DMS153 treated with DMSO at 0.1 percent for 48 hours (cell line): ENCODE results near the gene RRAS.

Experiments used
- DNase-seq: peaks from one replicate; lab custom pipeline; 2025; ENCODE audit not compliant: unreplicated experiment; lab: John Stamatoyannopoulos, UW

RRAS gene

DNA sequence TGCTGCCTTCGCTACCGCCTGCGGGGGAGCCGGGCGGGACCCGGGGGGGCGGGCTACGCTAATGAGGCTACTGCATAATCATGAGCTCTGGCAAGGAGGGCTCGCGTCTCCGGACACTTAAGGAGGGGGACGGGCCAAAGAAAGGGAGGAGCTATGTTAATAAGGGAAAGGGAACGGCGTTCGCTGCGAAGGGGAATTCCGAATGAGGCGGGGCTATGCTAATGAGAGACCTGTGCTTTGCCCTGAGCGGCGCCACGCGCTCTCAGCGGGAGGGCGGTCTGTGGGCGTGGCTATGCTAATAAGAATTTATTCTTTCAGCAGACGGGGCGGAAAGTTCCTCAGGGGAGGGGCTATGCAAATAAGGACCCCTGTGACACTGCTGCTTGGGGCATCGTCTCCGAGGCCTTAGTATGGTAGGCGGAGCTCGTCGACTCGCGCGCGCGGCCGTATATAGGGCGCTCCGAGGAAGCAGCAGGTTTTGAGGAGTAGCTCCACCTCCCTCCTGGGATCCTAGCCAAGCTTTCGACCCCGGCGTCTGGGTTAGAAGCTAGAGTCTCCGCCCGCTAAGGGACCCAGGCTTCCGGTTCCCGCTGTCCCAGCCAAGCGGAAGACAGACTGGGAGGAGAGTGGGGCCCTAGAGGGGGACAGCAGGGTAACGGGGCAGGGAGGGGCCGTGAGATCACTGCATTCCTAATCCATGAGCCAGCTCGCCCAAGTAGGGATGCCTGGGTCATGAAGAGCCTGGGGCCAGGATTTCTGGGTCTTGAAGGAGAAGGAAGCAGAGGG, at the start of gene RRAS:
TSS of gene RRAS (minus strand) at position 31 of the 786 bp plus-strand sequence. CDS start 45 bp downstream, outside the sequence.
- DNase-seq: peak; percentile 100

DNA sequence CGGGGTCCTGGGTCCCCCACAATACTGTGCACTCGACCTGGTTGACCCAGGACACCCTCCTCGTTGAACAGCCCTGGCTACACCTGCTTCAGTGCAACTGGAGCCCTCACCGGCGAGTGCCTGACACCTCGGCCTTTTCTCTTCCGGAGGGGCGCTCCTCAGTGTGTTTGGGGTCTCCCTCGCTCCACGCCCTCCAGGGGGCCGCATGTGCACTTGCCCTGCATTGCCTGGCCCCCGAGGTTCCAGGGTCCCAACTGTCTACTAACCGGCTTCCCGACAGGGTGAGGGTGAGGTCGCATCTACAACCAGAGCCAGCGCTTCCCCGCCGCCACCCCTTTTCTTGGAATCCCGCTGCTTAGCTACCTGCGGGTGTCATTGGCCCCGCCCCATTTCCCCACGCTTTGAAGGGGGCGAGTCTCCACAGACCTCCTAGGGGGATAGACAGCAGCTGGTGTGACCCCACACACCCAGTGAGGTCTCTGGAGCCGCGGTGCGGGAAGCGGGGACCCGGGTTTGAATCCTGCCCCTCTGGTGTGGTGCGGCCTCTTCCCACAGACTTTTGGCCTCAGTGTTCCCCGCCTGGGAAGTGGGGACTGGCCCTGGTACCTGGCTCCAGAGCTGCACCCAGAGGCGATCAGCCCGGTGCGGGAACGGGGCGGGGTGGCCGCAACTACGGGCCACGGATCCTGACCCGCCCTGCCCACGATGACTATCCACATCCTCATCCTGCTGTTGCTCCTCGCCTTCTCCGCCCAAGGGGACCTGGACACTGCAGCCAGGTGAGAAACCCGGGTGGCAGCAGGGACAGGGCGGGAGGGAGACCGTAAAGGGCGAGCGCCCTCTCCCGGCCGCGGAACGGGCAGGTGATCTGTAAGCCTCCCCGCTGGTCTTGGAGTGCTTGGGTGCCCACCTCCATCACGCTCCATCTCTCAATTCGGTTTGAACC, 49.5 kb upstream of the RRAS start, which contains the start of gene ADM5:
TSS of gene ADM5 (plus strand) at position 462 of the 946 bp plus-strand sequence. CDS start at position 706, 244 bp downstream.
- DNase-seq: no peak

DNA sequence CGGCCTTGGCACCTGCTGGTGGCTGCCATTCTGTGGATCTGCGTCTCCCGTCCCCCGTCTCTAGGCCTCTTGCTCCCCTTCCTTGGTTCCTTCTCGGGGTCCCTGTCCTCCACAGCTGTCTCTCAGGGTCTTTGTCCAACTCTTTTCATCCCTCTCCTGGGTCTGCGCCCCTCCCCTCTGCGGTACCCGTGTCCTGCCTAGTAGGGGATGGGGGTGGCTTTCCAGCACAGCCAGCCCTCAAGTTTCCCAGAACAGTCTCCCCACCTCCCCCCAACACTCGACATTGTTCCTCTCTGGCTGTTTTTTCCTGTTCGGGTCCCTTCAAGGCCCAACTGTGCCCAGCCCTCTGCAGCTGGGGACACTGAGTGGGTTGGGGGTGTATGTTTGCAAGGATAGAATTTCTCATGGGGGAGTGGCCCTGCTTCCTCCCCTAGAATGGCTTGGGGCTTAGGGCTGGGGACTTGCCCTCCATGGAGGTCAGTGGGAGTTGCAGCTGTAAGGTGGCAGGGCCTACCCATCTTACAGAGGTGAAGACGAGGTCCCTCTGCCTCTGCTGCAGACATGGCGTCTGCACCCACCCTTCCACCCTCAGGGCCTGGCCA, 48.7 kb upstream of the RRAS start:
- no peak for DNase-seq

DNA sequence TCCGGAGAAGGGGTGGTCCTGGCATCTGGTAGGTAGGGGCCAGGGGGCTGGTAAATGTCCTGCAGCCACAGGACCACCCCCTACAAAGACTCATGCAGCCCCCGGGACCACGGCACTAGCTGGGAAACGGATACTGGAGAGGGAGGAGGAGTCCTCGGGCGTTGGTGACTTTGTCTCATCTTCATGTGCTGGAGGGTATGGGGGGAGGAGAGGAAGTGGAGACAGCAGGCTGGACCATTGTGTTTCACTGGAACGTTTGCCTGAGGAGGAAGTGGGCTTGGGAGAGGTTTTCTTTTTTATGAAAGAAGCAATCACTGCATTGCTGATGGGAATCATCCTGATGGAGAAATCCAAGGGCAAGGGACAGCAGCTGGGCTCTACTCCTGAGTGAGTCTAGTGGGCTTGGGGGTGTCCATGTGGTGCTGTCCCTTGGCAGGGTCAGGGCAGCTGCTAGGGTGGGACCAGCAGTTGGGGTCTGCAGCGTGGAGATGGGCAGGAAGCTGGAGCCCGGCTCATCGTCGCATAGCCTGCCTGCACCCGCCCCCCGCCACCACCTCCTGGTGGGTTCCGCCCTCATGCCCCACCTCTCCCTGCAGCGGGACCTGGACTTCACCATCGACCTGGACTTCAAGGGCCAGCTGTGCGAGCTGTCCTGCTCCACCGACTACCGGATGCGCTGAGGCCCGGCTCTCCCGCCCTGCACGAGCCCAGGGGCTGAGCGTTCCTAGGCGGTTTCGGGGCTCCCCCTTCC, 47.8 kb upstream of the RRAS start:
- DNase-seq: no peak

DNA sequence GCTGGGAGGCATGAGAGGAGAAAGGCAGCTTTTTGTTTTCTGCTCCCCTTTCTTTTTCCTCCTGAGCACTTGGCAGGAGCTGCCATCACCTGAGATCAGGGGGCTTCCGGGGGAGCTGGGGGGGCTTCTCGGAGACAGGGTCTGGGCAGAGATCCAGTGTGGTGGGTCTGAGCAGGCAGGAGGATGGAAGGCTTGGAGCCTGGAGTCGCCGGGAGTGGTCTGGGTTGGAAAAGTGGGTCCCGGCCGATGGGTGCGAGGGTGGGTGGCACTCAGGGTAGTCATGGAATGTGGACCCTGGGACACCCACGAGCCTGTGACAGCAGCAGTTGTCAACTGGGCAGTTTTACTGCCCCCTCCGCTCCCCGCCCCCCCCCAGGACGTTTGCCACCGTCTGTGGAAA, 47.2 kb upstream of the RRAS start:
- DNase-seq: no peak

DNA sequence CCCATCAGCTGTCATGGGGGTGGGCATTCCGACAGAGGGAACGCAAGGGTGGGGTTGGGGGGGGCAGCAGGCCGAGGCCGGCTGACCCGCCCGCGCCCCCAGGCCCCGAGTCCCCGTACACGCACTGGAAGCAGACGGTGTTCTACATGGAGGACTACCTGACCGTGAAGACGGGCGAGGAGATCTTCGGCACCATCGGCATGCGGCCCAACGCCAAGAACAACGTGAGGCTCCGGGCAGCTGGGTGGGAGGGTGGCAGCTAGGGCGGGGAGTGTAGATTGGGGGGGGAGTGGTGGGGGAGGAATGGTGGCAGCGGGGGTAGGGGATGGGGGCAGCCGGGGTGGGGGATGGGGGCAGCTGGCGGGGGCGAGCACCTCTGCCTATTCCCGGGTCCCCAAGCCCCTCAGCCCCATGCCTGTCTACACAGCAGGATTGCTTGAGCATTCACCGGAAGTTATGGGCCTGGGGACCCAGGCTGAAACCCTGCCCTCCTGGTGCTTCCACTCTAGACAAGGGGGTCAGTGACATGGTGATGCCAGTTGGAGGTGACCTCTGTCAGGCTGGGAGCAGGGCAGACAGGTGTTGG, 46.7 kb upstream of the RRAS start:
- no peak for DNase-seq

DNA sequence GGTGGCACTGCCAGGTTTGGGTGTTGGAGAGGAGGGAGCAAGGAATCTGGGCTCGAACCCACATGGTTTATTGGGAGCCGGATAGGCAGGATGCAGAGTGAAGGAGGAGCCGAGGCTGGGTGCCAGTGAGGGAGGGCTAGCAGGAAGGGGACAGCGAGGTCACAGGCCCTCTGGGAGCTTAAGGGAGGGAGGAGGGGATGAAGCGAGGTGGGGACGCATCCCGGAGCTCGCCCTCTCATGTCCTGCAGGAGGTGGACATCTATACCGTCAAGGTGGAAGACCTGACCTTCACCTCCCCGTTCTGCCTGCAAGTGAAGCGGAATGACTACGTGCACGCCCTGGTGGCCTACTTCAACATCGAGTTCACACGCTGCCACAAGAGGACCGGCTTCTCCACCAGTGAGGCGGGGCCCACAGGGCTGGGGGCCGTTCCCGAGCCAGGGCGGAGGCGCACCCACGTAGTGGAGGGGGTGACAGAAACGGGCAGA, 45.9 kb upstream of the RRAS start:
- DNase-seq: no peak

DNA sequence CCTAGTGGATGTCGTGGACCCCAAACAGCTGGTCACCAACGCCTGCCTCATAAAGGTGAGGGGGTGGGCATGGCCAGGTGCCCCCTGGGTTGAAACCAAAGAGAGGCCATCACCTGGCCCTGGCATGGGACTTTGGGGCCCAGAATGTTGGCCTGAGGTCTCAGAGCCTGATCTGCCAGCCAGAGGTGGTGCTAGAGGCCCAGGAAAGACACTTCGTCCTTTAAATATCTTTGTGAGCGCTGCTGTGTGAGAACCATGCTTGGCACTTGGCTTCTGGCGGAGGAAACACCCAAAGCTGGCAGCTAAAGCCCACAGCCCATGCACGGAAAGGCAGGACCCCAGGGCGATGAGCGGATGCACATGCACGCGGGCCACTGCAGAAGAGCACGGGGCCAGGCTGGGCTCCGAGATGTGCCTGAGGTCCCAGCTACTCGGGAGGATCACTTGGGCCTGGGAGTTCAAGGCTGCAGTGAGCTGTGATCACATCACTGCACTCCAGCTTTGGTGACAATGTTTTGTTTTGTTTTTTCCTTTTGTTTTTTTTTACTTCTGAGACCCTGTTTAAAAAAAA, 45.1 kb upstream of the RRAS start:
- DNase-seq: no peak

DNA sequence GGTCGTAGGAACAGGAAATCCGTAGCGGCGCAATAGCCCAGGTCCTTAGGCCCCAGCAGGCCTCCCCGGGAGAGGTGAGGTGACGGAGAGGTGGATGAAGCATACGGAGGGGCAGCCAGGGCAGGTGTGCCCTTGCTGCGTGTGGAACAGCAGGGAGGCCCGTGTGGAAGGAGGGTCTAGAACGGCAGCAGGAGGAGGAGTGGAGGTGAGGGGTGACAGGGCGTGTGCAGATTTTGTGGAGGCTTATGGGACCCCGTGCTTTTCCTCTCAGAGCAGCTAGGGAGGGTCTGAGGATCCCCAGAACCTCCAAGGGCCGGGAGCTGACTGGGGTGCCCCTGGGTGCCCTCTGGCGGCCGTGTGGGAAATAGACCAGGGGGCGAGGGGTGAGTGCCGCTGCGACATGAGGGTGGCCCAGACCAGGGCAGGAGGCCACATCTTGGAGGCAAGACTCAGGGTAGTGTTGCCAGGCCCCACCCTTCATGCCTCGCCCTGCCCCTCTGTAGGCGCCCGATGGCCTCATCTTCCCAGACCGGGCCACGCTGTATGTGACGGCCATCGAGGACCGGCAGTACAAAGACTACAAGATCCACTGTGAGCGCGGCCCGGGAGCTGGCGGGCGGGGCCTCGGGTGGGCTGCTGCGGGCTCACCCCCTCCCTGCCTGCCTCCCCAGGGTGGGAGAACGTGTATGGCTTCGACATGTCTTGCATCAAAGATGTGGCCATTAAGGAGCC, 44.5 kb upstream of the RRAS start:
- no peak for DNase-seq

DNA sequence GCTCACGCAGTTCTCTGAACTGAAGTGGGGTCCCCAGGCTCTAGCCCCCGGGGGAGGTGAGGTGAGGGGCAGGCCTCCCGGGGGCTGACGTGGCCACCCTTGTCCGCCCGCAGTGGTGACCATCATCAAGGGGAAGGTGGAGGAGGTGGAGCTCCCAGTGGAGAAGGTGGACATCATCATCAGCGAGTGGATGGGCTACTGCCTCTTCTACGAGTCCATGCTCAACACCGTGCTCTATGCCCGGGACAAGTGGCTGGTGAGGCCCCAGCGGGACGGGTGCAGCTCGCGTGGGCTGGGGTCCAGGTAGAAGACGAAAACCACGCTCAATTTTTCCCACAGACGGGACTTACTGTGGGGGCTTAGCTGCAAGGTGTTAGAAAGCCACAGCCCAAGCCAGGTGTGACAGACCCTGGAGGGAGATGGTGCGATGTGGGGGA, 43.9 kb upstream of the RRAS start:
- no peak for DNase-seq

DNA sequence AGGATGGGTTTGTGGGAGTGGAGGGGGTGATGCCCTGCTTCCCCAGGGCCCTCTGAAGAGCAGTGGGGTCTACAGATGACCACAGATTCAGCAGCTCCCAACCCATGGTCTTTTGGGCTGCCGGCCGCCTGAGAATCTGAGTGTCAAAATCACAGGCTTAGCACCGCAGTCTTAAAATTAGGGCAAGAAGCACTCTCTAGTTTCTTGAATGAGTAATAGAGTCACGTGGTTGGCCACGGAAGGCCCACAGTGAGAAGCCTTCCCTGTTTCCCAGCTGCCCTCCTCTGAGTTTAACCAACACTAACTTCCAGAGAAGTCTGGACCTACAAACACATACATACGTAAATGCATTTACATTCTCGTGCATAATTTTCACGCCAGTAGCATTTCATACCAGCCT, 42.3 kb upstream of the RRAS start:
- no peak for DNase-seq

DNA sequence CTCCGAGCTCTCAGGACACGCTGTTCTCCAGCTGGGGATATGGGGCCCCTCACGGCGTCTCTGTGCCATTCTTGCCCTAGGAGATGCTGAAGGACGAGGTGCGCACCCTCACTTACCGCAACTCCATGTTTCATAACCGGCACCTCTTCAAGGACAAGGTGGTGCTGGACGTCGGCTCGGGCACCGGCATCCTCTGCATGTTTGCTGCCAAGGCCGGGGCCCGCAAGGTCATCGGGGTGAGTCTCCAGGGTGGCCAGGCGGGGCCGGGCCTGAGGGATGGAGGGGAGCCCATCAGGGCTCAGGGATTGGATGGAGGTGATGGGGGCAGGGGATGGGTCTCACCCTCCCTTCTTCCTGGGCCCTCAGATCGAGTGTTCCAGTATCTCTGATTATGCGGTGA, 41.9 kb upstream of the RRAS start:
- DNase-seq: no peak

DNA sequence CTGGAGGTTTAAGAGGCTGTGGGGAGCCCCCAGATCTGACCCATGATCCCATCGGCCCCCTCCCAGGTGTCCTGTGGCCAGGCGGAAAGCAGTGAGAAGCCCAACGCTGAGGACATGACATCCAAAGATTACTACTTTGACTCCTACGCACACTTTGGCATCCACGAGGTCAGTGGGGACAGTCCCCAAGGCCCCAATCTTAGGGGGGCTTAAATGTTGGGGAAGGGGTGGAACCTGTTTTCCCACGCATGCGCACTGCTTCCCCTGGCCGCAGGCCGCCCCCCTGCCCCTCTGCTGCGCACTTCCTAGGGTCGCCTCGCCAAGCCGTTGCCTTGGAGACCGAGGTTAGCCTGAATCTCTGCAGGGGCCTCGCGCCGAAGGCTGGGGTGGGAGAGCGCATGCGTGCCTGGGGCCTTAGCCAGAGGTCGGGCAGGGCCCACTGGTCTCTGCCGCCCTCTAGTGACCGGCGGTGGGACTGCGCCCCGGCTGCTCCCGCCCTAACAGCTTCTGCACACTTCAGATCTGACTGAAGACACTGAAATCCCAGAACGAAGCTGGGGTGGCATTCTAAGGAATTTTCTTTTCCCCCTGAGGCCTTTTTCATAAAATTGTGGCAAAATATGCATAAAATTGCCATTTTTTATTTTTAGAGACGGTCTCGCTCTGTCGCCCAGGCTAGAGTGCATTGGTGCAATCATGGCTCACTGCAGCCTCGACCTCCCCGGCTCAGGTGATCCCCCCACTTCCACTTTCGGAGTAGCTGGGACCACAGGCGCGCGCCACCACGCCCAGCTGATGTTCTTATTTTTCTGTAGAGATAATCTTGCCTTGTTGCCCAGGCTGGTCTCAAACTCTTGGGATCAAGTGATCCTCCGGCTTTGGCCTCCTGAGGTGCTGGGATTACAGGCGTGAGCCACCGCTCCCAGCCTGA, 40.7 kb upstream of the RRAS start:
- peak; percentile 85 for DNase-seq

DNA sequence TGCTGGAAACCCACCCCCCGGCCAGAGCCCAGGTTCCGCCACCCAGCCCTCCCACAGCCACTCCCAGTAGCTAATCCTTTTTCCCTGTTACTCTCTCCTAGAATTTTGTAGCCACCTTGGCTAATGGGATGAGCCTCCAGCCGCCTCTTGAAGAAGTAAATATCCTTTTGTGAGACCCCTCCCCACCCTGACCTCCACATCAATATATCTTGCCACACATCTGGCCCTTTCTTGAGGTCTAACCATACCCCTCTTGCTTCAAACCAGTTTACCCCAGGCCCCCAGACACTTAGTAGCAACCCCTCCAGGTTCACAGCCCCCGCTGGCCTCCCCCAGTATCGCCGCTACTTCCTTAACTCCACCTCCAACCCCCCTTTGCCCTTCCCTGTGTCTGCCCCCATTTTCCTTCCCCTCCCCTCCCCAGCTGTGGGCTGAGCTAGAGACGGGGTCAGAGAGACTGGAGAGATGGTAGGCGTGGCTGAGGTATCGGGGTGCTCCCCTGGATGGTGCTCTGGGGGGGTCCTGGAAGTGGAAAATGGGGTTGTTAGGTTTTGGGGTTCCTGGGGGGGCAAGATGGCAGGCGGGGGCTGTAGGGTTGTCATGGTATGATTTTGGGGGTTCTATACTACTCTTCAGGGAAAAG, 39.9 kb upstream of the RRAS start:
- DNase-seq: no peak

DNA sequence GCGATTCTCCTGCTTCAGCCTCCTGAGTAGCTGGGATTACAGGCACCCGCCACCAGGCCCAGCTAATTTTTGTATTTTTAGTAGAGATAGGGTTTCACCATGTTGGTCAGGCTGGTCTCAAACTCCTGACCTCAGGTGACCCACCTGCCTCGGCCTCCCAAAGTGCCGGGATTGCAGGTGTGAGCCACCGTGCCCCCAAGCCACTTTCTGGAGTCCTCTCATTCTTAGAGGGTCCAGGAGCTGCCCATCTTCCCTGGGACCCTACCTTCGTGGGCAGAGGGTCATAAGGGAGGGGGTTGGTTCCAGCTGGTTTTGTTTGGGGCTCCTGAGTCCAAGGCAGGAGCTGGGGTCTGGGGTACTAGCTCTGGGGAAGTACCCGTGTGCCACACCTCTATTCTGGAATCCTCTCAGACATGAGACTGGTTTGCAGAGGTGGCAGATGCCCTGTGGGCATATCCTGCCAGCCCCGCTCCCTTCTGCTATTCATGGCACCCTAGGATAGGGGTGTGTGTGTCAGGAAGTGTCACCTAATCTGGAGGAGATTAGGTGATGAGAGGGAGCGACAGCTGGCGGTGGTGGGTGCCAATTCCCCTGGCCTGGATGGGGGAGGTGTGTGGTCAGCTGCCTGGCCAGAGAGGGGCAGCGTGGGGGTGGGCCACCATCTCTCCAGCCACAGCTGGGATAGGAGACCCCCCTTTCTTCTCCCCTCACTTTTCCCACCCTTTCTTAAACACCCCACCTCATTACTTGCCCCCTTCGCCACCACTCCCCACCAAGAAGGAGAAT, 39.2 kb upstream of the RRAS start:
- DNase-seq: no peak

DNA sequence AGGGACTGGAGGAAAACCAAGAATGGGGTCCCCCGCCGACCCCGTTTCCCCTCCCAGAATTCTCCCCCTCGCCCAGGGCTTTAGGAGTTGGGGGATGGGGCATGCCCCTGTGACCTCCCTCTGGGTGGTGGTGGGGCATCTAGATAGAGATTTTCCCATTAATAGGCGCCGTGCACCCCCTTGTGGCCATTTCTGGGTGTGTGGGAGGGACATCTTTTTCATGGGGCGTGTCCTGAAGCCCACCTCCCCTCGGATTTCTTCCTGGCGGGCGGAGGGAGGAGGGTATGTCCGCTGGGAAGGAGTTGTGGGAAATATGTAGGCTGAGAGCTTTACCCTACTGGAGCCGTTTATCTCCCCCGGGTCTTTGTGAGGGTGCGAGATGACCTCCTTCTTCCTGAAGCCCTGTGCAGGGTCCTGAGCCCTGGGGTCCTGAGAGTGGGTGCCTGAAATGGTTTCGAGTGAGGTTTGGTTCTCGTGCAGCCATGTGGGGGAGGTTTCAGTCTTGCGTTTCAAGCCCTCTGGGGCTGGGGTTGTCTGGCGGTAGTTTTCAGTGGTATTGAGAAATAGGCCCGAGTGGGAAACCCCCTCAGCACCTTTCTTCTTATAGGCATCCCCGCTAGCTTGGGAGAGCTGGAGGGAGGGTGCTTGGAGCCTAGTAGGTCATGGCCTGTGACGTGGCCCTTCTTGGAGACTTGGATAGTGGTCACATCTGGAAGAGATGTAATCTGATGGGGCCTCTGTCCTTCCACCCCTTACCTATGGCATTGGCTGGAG, 38.1 kb upstream of the RRAS start:
- no peak for DNase-seq
